Measurements from ENCODE around the gene ABCA13.

Gene ABCA13

DNA sequence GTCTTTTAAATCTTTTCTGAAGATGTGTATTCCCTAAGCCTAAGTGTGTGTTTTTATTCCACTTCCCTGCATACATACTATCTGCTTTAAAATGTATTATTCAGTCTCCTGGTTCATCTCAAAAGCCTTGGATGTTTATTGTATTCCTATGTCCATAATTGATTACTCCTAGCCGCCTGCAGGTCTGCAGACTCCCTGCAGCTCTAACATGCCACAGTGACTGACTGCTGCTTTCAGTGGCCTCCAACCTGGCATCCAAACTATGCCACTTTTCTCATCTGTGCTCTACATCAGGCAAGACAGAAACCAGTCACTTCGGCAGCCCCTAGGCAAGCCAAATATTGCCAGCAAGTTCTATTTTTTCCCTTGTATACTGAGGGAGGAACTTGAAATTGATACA is 81.7 kb downstream of the ABCA13 start:
- TF ChIP-seq, protein P1, sequence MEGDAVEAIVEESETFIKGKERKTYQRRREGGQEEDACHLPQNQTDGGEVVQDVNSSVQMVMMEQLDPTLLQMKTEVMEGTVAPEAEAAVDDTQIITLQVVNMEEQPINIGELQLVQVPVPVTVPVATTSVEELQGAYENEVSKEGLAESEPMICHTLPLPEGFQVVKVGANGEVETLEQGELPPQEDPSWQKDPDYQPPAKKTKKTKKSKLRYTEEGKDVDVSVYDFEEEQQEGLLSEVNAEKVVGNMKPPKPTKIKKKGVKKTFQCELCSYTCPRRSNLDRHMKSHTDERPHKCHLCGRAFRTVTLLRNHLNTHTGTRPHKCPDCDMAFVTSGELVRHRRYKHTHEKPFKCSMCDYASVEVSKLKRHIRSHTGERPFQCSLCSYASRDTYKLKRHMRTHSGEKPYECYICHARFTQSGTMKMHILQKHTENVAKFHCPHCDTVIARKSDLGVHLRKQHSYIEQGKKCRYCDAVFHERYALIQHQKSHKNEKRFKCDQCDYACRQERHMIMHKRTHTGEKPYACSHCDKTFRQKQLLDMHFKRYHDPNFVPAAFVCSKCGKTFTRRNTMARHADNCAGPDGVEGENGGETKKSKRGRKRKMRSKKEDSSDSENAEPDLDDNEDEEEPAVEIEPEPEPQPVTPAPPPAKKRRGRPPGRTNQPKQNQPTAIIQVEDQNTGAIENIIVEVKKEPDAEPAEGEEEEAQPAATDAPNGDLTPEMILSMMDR (IDR thresholded peaks at IDR 0.05; ENCODE audit: low read depth, low read length) = no peak
- Histone ChIP-seq H3K9me3 (no peaks in the 10 kb centered on the region), H3K27me3 (no peaks in the 10 kb centered on the region), H3K4me1 (no peaks in the 10 kb centered on the region), H3K36me3 (no peaks in the 10 kb centered on the region), H3K4me3 (ENCODE audit: low read depth, low read length) (no peak overlapping the region)
- DNase-seq = no peak

DNA sequence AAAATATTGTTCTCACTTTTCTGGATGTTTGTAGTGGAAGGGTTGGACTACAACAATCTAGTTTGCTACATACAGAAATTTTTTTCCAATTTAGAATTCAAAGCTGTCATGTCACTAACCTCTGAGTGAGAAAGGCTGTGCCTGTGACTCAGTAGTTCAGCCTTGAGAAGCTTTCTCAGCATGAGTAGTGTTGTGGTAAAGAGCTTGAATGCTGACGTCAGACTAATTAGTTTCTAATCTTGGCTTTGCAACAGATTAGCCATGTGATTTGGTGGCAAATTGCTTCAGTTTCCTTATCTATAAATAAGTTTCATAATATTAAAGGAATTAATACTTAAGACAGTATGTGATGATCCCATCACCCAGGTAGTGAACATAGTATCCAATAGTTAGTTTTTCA is 83.8 kb downstream of the ABCA13 start:
- TF ChIP-seq, protein P1 (IDR thresholded peaks at IDR 0.05; ENCODE audit: low read depth, low read length) = no peak
- H3K4me3 ChIP-seq (ENCODE audit: low read depth, low read length) = no peak overlapping the region
- no peaks in the 10 kb centered on the region for H3K4me1 ChIP-seq
- no peaks in the 10 kb centered on the region for H3K27me3 ChIP-seq
- no peaks in the 10 kb centered on the region for H3K36me3 ChIP-seq
- no peak for DNase-seq
- H3K9me3 ChIP-seq = no peaks in the 10 kb centered on the region

- Histone ChIP-seq H3K36me3 (no peaks in the 10 kb centered on the region), H3K4me3 (ENCODE audit: low read depth, low read length) (no peak overlapping the region), H3K9me3 (no peaks in the 10 kb centered on the region), H3K27me3 (no peaks in the 10 kb centered on the region), H3K4me1 (no peaks in the 10 kb centered on the region)
- TF ChIP-seq, protein P1 (IDR thresholded peaks at IDR 0.05; ENCODE audit: low read depth, low read length) = no peak
- no peak for DNase-seq
Observed at GRCh38 chr7:48259463-48260280, 88.4 kb downstream of the ABCA13 start.

DNA sequence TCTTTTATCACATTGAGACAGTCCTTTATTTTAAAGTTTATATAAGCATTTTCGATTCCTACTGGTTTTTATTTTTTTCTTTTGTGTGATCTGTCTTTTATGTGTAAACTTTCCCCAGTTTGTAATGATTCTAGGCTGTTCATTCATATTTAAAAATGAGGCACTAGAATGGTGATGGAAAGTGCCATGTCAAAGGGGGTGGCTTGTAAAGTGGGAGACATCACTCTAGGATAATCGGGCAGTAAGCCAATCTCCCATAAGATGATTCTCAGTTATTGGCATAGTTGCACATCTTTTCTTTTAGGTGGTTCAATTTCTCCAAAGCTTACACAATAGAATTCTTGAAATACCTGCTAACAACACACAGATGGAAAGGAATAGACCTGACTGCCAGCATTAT is 90.4 kb downstream of the ABCA13 start:
- no peaks in the 10 kb centered on the region for H3K27me3 ChIP-seq
- TF ChIP-seq, protein P1 (IDR thresholded peaks at IDR 0.05; ENCODE audit: low read depth, low read length) = no peak
- H3K4me3 ChIP-seq (ENCODE audit: low read depth, low read length) = no peak overlapping the region
- no peaks in the 10 kb centered on the region for H3K36me3 ChIP-seq
- H3K4me1 ChIP-seq = no peaks in the 10 kb centered on the region
- H3K9me3 ChIP-seq = no peaks in the 10 kb centered on the region
- DNase-seq = no peak

- Histone ChIP-seq H3K4me3 (ENCODE audit: low read depth, low read length) (no peak overlapping the region), H3K36me3 (no peaks in the 10 kb centered on the region), H3K9me3 (no peaks in the 10 kb centered on the region), H3K27me3 (no peaks in the 10 kb centered on the region), H3K4me1 (no peaks in the 10 kb centered on the region)
- no peak for DNase-seq
- TF ChIP-seq, protein P1 (IDR thresholded peaks at IDR 0.05; ENCODE audit: low read depth, low read length) = no peak
Observed at GRCh38 chr7:48262606-48263310, 91.5 kb downstream of the ABCA13 start.

GRCh38 chr7:48263311-48263650 is 92.0 kb downstream of the ABCA13 start:
- no peak overlapping the region for H3K4me3 ChIP-seq (ENCODE audit: low read depth, low read length)
- H3K4me1 ChIP-seq = no peaks in the 10 kb centered on the region
- no peaks in the 10 kb centered on the region for H3K36me3 ChIP-seq
- no peaks in the 10 kb centered on the region for H3K27me3 ChIP-seq
- no peak for DNase-seq
- TF ChIP-seq, protein P1 (IDR thresholded peaks at IDR 0.05; ENCODE audit: low read depth, low read length) = no peak
- no peaks in the 10 kb centered on the region for H3K9me3 ChIP-seq

Data from BE2C (cell line).